Measurements from ENCODE around the gene ANKRD11. TPM values are rescaled to one million over a fixed set of nuclear protein-coding genes. Genes with fewer than 3 reads are reported as not detected.
"Not testable (repeated sequence)": the region's sequence is repeated elsewhere in the genome, so short reads cannot be mapped to it uniquely, and the experiment has no call there.

ANKRD11 gene
- polyA plus RNA-seq, 1 donor = 72.7 TPM

DNA sequence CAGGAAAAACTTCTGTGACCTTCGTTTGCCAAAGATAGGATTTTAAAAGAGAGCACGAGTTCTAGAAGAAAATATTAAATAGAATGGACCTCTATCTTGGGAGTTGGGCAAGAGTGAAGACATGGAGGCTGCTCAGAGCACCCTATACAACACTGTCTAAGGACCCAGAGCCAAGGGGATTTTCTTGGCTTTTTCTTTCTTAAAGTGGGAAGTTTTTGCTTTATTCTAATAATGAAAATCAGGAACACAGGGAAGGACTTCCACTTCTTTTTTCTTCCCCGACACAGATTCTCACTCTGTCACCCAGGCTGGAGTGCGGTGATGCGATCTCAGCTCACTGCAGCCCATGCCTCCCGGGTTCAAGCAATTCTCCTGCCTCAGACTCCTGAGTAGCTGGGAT is 178.7 kb downstream of the ANKRD11 start:
- DNase-seq = no peak

DNA sequence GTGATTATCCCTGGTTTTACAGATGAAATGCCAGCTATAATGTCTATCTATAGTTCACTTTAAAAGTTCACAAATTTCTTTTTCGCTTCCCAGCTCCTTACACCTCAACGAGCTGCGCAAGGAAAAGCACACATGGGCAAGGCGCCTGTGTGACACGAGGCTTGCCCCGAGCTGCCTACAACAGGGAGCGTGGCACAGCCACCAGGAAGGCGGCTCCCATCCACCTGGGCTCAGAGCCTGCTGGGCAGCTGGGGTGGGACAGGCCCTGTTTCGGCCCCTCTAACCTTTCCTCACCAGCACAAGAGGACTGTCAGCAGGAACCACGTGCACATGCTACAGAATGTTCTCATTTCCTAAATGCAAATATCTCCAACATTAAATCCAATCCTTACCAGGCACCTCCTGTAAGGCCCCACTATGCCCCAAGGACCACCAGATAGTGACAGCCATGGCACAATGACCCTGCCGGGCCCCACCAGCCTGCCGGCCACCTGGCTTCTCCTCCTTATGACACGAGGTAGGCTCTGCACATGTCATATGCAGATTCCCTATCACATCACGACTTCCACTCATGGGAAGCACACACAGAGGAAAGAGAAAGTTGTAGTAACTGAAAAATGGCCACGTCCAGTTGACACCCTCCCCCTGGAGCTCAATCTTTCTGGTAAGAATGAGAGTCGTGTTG is 180.8 kb downstream of the ANKRD11 start:
- DNase-seq = no peak

GRCh38 chr16:89308391-89309333 is 181.7 kb downstream of the ANKRD11 start:
- no peak for DNase-seq

- DNase-seq = no peak
Observed at GRCh38 chr16:89307421-89307805, 182.9 kb downstream of the ANKRD11 start.

DNA sequence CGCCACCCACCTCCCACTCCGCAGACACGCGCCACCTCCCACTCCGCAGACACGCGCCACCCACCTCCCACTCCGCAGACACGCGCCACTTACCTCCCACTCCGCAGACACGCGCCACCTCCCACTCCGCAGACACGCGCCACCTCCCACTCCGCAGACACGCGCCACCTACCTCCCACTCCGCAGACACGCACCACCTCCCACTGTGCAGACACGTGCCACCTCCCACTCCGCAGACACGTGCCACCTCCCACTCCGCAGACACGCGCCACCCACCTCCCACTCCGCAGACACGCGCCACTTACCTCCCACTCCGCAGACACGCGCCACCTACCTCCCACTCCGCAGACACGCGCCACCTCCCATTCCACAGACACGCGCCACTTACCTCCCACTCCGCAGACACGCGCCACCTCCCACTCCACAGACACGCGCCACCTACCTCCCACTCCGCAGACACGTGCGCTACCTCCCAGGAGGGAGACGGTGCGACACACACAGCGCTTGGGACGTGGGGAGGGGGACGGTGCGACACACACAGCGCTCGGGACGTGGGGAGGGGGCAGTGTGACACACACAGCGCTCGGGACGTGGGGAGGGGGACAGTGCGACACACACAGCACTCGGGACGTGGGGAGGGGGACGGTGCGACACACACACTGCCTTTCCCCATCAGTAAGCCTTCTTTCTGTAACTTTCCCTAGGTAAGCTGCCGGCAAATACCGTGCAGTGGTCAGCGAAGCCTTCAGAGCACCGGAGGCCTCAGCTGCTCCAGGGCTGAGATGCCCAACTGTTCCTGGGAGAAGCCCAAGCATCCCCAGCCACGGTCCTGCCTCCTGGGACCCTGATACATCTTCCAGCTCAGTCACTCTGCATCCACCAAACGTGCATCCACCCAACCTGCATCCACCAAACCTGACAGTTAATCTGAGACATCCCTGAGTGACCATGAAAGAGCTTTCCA is 183.6 kb downstream of the ANKRD11 start:
- not testable (repeated sequence) for DNase-seq

- DNase-seq = no peak
Observed at GRCh38 chr16:89304941-89305705, 185.2 kb downstream of the ANKRD11 start.

DNA sequence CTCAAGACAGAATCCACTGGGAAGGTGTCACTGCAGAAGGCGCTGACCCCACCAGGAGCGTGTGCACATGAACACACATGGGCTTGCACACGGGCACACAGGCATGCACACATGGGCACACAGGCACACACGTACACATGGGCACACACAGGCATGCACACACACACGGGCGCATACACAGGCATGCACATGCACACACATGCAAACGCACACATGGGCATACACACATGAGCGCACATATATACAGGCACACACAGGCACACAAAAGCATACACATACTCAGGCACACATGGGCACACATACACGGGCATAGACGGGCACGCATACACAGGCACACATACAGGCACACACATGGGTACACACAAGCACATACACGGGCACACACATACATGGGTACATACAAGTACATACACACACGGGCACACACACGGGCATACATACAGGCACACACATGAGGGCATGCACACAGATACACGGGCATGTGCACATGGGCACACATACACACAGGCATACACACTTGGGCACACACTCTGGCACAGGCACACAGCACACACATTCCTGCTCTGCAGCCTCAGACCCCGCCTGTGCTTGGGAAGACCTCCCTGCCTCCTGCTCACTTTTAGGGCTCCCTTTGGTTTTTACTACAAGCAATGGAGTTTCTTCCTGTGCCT is 186.0 kb downstream of the ANKRD11 start:
- no peak for DNase-seq

- no peak for DNase-seq
Observed at GRCh38 chr16:89303617-89304016, 186.7 kb downstream of the ANKRD11 start.

- no peak for DNase-seq
Observed at GRCh38 chr16:89300976-89301360, 189.4 kb downstream of the ANKRD11 start.

GRCh38 chr16:89300311-89300975 is 189.9 kb downstream of the ANKRD11 start:
- DNase-seq = no peak

DNA sequence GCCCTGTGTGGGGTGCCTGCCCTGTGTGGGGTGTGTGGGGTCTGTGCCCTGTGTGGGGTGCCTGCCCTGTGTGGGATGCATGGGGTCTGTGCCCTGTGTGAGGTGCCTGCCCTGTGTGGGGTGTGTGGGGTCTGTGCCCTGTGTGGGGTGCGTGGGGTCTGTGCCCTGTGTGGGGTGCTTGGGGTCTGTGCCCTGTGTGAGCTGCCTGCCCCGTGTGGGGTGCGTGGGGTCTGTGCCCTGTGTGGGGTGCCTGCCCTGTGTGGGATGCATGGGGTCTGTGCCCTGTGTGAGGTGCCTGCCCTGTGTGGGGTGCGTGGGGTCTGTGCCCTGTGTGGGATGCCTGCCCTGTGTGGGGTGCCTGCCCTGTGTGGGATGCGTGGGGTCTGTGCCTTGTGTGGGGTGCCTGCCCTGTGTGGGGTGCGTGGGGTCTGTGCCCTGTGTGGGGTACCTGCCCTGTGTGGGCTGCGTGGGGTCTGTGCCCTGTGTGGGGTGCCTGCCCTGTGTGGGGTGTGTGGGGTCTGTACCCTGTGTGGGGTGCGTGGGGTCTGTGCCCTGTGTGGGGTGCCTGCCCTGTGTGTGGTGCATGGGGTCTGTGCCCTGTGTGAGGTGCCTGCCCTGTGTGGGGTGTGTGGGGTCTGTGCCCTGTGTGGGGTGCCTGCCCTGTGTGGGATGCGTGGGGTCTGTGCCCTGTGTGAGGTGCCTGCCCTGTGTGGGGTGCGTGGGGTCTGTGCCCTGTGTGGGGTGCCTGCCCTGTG is 190.8 kb downstream of the ANKRD11 start:
- DNase-seq = not testable (repeated sequence)

DNA sequence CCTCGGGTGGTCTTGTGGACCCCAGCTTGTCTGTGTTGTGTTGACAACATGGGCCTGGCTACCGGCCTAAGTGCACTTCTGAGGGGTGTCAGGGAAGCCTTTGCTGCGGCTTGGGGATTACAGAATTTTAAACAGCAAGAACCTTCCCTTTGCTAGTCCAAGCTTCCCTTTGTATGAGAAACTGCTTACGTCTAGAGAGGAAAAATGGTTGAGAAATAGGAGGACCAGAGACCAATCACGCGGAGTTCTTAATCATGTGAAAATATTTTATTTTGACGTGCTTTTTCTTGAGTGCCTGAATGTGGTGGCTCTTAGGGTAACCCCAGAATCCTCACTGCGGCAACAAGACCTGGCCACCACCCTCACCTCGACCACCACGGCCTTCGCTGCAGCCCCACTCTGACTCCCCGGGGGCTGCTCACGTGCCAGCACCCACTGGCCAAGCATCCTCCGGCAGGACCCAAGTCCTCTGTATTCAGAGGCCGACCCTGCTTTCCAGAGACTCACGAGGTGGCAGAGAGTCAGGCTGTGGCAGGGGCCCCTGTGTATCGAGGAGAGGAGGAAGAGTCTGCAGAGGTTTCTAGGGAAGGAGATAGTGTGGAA is 191.6 kb downstream of the ANKRD11 start:
- DNase-seq = no peak

GRCh38 chr16:89297910-89298545 is 192.3 kb downstream of the ANKRD11 start:
- DNase-seq = no peak

- peak; percentile 19 for DNase-seq
Observed at GRCh38 chr16:89297156-89297874, 193.0 kb downstream of the ANKRD11 start.

GRCh38 chr16:89295915-89296314 is 194.4 kb downstream of the ANKRD11 start:
- no peak for DNase-seq

DNA sequence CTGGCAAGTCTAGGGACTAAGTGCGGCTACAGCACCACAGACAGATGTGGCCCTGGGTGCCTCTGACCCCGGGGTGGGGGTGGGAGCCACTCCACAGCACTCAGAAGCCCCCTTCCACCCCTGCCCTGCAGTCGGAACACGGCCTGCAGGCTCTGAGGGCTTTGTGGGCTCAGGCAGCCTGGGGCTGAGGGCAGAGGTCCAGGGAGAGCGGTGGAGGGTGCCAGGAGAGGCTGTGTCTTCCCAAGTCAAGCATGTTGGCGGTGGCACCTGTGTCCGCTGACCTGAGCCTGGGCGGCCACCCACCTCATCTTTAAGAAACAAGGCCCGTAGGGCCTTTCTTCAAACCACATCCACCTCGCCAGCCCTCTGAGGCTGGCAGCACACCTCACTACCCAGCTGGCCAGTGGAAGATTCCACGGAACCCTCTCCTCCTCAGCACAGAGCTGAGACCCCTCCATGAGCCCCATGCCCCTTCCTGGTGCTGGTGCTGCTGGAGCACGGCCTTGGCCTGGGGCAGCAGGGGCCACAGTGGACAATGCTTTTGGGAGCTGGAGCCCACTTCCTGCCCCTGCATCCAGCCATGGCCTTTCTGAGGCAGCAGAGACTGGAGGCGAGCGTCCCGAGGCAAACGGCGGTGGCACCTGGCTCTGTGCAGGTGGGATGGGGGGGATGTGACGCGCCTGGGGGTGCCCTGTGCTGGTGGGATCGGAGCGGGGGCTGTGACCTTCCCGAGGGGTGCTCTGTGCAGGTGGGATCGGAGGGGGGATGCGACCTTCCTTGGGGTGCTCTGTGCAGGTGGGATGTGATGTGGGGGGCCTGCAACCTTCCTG is 195.1 kb downstream of the ANKRD11 start:
- no peak for DNase-seq

DNA sequence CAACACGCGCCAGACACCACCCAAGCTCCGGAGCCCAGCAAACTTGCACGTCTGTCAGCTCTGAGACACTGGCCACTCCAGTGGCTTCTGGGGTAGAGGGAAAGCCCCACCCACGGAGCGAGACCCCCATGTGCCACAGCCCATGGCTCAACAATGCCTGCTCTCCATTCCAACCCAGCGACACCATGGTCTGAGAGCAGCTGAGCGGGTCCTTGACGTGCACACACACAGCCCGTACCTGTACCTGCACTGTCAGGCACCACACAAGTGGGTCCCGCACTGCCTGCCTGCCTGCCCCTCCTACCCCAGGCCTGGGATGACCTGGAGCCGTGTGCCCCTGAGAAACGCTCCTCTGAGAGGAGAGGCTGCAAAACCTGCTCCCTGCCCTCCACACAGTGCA is 195.9 kb downstream of the ANKRD11 start:
- DNase-seq = no peak

Data from hindlimb muscle (tissue), 1 donor.